Activated CD8-positive, alpha-beta T cell treated with anti-CD3 and anti-CD28 coated beads, Interleukin-2, amount 10 ng/mL, durations not matched to agents 7 days and 5 days (primary cell): ENCODE results near the gene B3GNT8. TPM values are rescaled to one million over a fixed set of nuclear protein-coding genes. Genes with fewer than 3 reads are reported as not detected.

Source experiments
- ATAC-seq: fragments of 150-1000 bp; cut with Tn5 transposase; one replicate; pipeline ENCODE4 v1.10.0; 2021; ENCODE audit warnings: moderate library complexity
- CTCF ChIA-PET: fragments of 350-600 bp; sonication (Branson Sonifier 250); formaldehyde crosslinking; loops from one replicate; lab custom pipeline; 2021; ENCODE audit warnings: antibody characterized with exemption; lab: Charles Lee
- POLR2A ChIA-PET: fragments of 350-600 bp; sonication (Branson Sonifier 250); formaldehyde crosslinking; loops from one replicate; lab custom pipeline; 2021; ENCODE audit warnings: antibody characterized with exemption; lab: Charles Lee
- DNase-seq: peaks from one replicate; pipeline ENCODE4 v3.0.0-alpha.2; 2020
- H3K27ac Mint-ChIP-seq: one replicate; pipeline ENCODE4 v1.8.0; 2021; ENCODE audit warnings: mild to moderate bottlenecking, mixed read lengths
- H3K27me3 Mint-ChIP-seq: one replicate; pipeline ENCODE4 v1.8.0; 2021; ENCODE audit warnings: low read depth, mixed read lengths
- H3K36me3 Mint-ChIP-seq: one replicate; pipeline ENCODE4 v1.8.0; 2021; ENCODE audit warnings: low read depth, mixed read lengths
- H3K4me1 Mint-ChIP-seq: one replicate; pipeline ENCODE4 v1.8.0; 2021; ENCODE audit warnings: low read depth, mixed read lengths
- H3K4me3 Mint-ChIP-seq: one replicate; pipeline ENCODE4 v1.8.0; 2021; ENCODE audit warnings: mild to moderate bottlenecking, mixed read lengths
- H3K9me3 Mint-ChIP-seq: one replicate; pipeline ENCODE4 v1.8.0; 2022; ENCODE audit warnings: mixed read lengths; ENCODE audit not compliant: insufficient read depth
- total RNA-seq, 2 experiments: library from RNA; stranded (reverse); gene quantifications; one replicate each; pipeline ENCODE4 v1.2.3, GENCODE V29; 2021

The B3GNT8 gene
- total RNA-seq, 2 experiments from 2014 or later, result 2.9 to 5.2 TPM

DNA sequence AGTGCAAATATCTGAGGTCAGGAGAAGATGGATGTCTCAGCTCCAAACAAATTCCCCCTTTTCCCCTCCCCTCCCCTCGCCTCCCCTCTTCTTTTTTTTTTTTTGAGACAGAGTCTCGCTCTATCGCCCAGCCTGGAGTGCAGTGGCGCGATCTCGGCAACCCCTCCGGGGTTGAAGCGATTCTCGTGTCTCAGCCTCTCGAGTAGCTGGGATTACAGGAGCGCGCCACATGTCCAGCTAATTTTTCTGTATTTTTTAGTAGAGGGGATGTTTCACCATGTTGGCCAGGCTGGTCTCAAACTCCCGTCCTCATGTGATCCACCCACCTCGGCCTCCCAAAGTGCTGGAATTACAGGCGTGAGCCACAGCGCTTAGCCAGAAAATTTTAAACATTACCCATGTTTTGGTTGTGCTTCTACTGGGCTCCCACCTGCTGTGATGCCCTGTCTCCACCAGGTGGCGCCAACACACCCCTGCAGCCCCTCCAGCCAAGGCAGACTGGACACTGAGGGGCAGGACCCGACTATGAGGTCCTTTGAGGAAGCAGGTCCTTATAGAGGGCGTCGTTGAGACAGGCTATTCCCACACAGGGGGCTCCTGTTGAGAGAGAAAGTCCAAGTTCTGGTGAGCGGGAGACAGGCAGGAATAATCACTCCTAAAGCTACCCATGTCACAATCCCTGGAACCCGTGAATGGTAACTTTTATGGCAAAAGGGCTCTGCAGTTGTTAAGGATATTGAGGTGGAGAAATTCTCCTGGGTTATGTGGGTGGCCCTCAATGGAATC lies 22.1 kb upstream of the B3GNT8 start:
- peak overlapping the region; percentile 51 for H3K4me3 Mint-ChIP-seq
- DNase-seq (peak; percentile 78), ATAC-seq (peak; percentile 88)
- H3K4me1 Mint-ChIP-seq, result peaks cover 25% of the 10 kb centered on the region
- H3K36me3 Mint-ChIP-seq, result no peaks in the 10 kb centered on the region
- H3K27me3 Mint-ChIP-seq, result peaks cover 23% of the 10 kb centered on the region
- ChIA-PET POLR2A (interaction anchor here (1.0 kb wide), 1 partner anchor 82 kb away, joined by 3 read pairs; no protein-coding TSS in a partner anchor), CTCF (interaction anchor here (0.6 to 5.5 kb wide), 31 partner anchors 8 to 365 kb away, joined by 3 to 118 read pairs (median 7); partner anchors contain the start of genes B3GNT8, CEACAM21 and DMAC2)
- no peak overlapping the region for H3K27ac Mint-ChIP-seq
- no peaks in the 10 kb centered on the region for H3K9me3 Mint-ChIP-seq

- Mint-ChIP-seq H3K4me3 (no peak overlapping the region), H3K27me3 (peaks cover 28% of the 10 kb centered on the region), H3K4me1 (peaks cover 17% of the 10 kb centered on the region), H3K36me3 (no peaks in the 10 kb centered on the region), H3K9me3 (no peaks in the 10 kb centered on the region), H3K27ac (no peak overlapping the region)
- ChIA-PET POLR2A (no interaction called here), CTCF (interaction anchor here (0.7 to 5.5 kb wide), 13 partner anchors 10 to 147 kb away, joined by 3 to 118 read pairs (median 14); partner anchors contain the start of gene B3GNT8)
- DNase-seq (no peak), ATAC-seq (no peak)
Measured at GRCh38 chr19:41447732-41448332, 20.7 kb upstream of the B3GNT8 start.

GRCh38 chr19:41445575-41445974 lies 18.4 kb upstream of the B3GNT8 start:
- POLR2A ChIA-PET, result no interaction called here
- no peak for ATAC-seq
- Mint-ChIP-seq H3K27ac (no peak overlapping the region), H3K4me3 (no peak overlapping the region), H3K9me3 (no peaks in the 10 kb centered on the region), H3K27me3 (peaks cover 24% of the 10 kb centered on the region), H3K4me1 (peaks cover 20% of the 10 kb centered on the region), H3K36me3 (no peaks in the 10 kb centered on the region)
- CTCF ChIA-PET, result interaction anchor here (1.5 to 5.4 kb wide), 3 partner anchors 12 to 125 kb away, joined by 3 to 111 read pairs (median 5); no protein-coding TSS in a partner anchor
- DNase-seq, result no peak

- Mint-ChIP-seq H3K9me3 (no peaks in the 10 kb centered on the region), H3K36me3 (no peaks in the 10 kb centered on the region), H3K4me1 (peaks cover 16% of the 10 kb centered on the region), H3K27me3 (peaks cover 17% of the 10 kb centered on the region), H3K27ac (peak overlapping the region; percentile 50), H3K4me3 (no peak overlapping the region)
- POLR2A ChIA-PET, result interaction anchor here (0.6 kb wide), 1 partner anchor 28 kb away, joined by 3 read pairs; no protein-coding TSS in a partner anchor
- DNase-seq (no peak), ATAC-seq (no peak)
- CTCF ChIA-PET, result no interaction called here
Measured at GRCh38 chr19:41443813-41444455, 16.8 kb upstream of the B3GNT8 start.

DNA sequence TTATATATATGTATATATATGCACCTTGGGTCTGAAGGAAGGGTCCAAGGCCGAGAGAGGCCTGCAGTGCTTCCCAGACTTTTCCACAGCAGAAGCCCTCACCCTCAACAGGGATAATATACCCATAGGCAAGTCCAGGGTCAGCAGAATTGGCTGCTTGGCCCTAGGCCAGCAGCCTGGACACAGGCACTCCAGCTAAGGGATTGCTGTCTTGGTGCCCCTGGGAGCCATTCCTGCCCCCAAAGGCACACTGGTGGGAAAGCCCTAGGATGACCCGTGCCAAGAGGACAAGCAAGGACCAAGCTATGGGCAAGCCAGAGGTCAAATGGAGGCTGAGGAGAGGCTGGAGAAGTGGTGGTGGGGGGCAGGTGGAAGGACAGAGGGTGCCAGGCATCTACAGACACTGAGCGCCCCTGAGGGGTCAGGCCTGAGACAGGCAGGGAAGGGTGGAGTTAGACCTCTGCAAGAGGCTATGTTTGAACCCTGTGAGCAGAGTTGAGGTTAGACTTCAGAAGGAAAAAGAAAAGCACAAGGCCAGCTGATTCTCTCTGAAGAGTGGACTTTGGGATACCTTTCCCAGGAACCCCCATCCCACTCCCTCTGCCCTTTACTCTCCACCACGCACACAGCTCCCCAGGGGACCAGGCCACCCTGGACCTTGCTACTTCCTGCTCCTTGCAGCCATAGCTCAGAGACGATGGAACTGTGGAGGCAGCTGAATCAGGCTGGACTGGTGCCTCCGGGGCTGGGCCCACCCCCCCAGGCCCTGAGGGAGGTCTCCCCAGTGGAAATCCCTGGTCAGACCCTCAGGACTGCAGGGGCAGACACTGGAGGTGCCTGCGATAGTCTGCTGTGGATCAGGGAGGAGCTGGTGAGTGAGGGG lies 15.5 kb upstream of the B3GNT8 start, which contains the start of gene ERICH4:
ERICH4 (plus strand) TSS at position 684 of the 883 bp plus-strand sequence; CDS start at position 698, 14 bp downstream.
- ChIA-PET POLR2A (interaction anchor here (0.6 kb wide), 1 partner anchor 27 kb away, joined by 3 read pairs; no protein-coding TSS in a partner anchor), CTCF (interaction anchor here (0.7 to 1.0 kb wide), 3 partner anchors 14 to 121 kb away, joined by 3 to 4 read pairs (median 3); partner anchors contain the start of gene B9D2)
- Mint-ChIP-seq H3K4me3 (no peak within 1 kb of the TSS), H3K4me1 (peaks cover 23% of the 10 kb centered on the region), H3K36me3 (peaks cover 3% of the 10 kb centered on the region), H3K9me3 (no peaks in the 10 kb centered on the region), H3K27me3 (peaks cover 15% of the 10 kb centered on the region), H3K27ac (peak within 1 kb of the TSS; percentile 50)
- no peak for DNase-seq
- ATAC-seq, result no peak

DNA sequence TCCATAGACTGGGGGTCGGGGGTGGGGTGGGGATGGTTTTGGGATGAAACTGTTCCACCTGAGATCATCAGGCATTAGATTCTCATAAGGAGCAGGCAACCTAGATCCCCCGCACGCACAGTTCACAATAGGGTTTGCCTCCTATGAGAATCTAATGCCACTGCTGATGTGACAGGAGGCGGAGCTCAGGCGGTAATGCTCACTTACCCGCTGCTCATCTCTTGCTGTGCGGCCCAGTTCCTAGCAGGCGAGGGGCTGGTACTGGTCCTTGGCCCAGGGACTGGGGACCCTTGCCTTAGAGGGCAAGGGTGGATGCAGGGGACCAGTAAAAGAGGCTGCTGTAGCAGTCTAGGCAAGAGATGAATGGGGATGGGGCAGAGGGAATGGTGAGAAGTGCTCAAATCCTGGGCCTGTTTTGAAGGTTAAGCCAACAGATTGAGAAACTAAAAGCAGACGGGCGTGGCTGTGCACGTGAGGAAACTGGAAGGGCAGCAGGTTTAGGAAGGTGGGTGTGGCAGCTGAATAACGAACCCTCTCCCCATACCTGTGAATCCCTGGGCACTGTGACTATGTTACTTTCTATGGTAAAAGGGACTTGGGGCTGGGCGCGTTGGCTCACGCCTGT lies 14.3 kb upstream of the B3GNT8 start:
- no peaks in the 10 kb centered on the region for H3K9me3 Mint-ChIP-seq
- H3K27me3 Mint-ChIP-seq, result peaks cover 10% of the 10 kb centered on the region
- H3K4me1 Mint-ChIP-seq, result peaks cover 24% of the 10 kb centered on the region
- no peak for DNase-seq
- no peak overlapping the region for H3K4me3 Mint-ChIP-seq
- ATAC-seq, result no peak
- H3K27ac Mint-ChIP-seq, result no peak overlapping the region
- ChIA-PET POLR2A (no interaction called here), CTCF (interaction anchor here (0.9 to 3.2 kb wide), 2 partner anchors 89 to 128 kb away, joined by 3 to 21 read pairs; no protein-coding TSS in a partner anchor)
- peaks cover 8% of the 10 kb centered on the region for H3K36me3 Mint-ChIP-seq

- peaks cover 25% of the 10 kb centered on the region for H3K4me1 Mint-ChIP-seq
- no peaks in the 10 kb centered on the region for H3K9me3 Mint-ChIP-seq
- peaks cover 10% of the 10 kb centered on the region for H3K36me3 Mint-ChIP-seq
- no peak within 1 kb of the TSS for H3K4me3 Mint-ChIP-seq
- DNase-seq (peak; percentile 99), ATAC-seq (peak; percentile 96)
- POLR2A ChIA-PET, result interaction anchor here (0.5 to 2.5 kb wide), 13 partner anchors 11 to 564 kb away, joined by 3 to 7 read pairs (median 4); partner anchors contain the start of gene B9D2
- peaks cover 8% of the 10 kb centered on the region for H3K27me3 Mint-ChIP-seq
- no peak within 1 kb of the TSS for H3K27ac Mint-ChIP-seq
- CTCF ChIA-PET, result interaction anchor here (0.8 to 3.2 kb wide), 22 partner anchors 8 to 1019 kb away, joined by 3 to 41 read pairs (median 5); partner anchors contain the start of gene B9D2
Measured at GRCh38 chr19:41439441-41440222, 12.5 kb upstream of the B3GNT8 start, which contains the start of gene DMAC2. DMAC2 (minus strand) TSS chr19:41439912; CDS start chr19:41439899, 13 bp downstream.

DNA sequence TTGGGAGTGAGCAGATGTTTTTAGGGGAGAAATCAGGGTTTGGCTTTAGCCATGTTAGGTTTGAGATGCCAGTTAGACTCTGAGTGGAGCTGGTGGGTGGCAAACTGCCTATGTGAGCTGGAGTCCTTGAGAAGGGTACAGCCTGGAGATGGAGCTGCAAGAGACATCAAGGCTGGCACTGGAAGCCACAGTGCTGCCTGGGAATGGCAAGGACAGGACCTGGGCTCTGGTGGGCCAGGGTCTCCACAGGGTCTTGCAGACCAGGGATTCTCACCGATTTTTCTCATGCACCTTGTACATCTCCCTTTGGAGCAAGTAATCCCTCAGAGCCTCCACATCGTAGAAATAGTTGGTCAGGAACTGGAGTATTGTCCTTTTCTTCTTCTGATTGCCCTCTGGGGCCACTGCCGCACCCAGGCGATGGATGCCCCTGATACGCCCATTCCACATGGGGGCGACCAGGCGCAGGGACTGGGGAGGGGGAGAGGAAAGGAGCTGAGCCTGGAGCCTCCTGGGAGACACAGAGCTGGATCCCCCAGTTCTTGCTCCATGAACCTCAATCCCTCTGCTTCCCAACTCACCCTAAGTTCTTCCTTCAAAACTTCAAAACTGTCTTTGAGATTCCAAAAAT lies 10.9 kb upstream of the B3GNT8 start:
- H3K9me3 Mint-ChIP-seq, result no peaks in the 10 kb centered on the region
- no peaks in the 10 kb centered on the region for H3K27me3 Mint-ChIP-seq
- H3K27ac Mint-ChIP-seq, result peak overlapping the region; percentile 43
- H3K4me1 Mint-ChIP-seq, result peaks cover 29% of the 10 kb centered on the region
- POLR2A ChIA-PET, result interaction anchor here (0.7 to 2.5 kb wide), 4 partner anchors 9 to 810 kb away, joined by 3 to 7 read pairs (median 4); no protein-coding TSS in a partner anchor
- DNase-seq, result no peak
- peaks cover 13% of the 10 kb centered on the region for H3K36me3 Mint-ChIP-seq
- H3K4me3 Mint-ChIP-seq, result peak overlapping the region; percentile 34
- ATAC-seq, result no peak
- CTCF ChIA-PET, result interaction anchor here (0.7 to 3.2 kb wide), 5 partner anchors 10 to 131 kb away, joined by 3 to 21 read pairs (median 3); no protein-coding TSS in a partner anchor

DNA sequence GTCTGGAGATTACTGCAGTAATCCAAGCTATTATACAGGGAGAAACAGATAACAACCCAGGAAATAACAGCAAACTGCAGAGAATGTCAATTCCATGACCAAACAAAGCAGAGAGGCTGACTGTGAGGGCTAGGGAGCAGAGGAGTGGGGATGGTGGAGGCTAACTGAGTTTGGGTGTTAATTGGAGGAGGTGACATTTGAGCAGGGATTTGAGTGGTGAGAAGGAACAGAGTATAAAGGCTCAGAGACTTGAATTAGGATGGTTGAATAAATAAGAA lies 9.4 kb upstream of the B3GNT8 start:
- CTCF ChIA-PET, result interaction anchor here (1.0 to 2.1 kb wide), 2 partner anchors 12 to 134 kb away, joined by 3 to 7 read pairs; no protein-coding TSS in a partner anchor
- POLR2A ChIA-PET, result interaction anchor here (1.3 kb wide), 1 partner anchor 9 kb away, joined by 5 read pairs; the partner anchor contains the start of gene B3GNT8
- Mint-ChIP-seq H3K27ac (peak overlapping the region; percentile 45), H3K36me3 (peaks cover 27% of the 10 kb centered on the region), H3K27me3 (no peaks in the 10 kb centered on the region), H3K4me3 (no peak overlapping the region), H3K9me3 (no peaks in the 10 kb centered on the region), H3K4me1 (peaks cover 30% of the 10 kb centered on the region)
- DNase-seq (no peak), ATAC-seq (no peak)
